Measurements from ENCODE around the gene TNFRSF18.

TNFRSF18 gene

DNA sequence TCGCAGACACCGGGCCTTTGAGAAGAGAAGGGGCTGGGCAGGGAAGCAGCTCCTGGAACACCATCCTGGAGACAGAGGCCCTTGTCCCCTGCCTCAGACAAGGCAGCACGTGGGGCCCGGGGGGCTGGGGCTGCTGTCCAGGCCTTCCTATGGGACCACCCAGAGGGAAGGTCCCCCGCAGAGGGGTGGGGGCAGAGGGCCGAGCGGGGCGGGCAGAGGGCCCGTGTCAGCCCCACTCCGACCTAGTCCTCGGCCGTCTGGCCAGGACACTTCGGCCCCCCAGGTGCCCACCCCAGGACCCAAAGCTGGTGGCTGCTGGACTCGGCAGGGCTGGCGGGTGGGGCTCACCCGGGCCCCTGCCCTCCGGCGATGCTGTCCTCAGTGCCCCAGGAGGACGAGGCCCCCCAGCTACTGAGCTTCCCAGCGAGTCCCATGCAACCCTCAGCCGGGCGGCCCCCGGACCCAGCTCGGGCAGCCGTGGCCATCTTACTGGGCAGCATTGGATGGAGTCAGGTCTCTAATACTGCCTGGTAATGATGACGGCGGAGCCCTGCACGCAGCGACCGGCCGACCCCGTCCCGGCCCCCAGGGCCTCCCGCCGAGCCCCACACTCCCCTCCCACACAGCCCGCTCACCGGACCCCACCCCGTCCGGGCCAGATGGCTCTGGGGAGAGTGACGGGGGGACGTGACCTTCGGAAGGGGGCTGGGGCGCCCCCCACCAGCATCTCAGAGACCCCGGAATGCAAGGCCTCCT lies 39.6 kb downstream of the TNFRSF18 start:
- DNase-seq (no peak), ATAC-seq (no peak)

DNA sequence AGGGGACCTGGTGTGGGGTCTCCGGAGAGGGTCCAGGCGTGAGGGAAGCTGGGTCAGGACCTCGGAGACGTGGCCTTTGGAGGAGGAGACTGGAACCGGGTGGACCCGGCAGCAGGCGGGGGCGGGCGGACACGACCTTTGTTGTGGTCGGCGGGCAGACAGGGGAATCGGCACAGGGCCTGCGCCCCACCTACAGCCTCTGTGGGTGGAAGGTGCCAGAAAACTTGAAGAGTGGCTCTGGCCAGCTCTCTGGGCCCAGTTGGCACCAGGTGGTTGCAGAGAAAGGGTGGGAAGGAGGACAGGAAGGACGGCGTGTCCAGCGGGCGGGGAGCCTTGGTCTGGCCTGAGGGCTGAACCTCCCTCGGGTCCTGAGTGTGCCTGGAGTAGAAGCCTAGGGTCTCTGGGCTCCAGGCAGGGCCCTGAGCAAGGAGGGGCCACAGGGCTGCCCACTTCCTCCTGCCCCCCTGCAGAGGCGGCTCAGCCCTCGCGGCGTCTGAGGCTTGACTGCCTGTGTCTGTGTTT lies 40.4 kb downstream of the TNFRSF18 start:
- ATAC-seq (no peak), DNase-seq (no peak)

DNA sequence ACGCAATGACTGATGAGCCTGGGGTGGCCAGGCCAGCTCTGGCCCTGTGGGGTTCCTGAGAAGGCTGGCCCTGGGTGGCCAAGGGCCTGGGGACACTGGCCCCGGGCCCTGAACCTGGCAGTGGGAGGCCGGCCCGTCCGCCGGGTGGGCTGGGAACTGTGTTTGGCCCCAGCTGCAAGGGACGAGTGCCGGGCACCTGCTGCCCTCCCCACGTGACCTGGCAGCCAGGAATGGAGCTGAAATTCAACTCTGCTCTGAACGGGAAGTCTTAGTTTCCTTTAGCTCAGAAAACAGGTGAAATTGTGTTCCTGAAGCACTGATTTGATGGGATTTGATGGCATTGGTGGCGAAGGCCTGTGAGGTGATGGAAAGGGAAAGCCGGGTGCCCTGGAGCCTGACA lies 40.9 kb downstream of the TNFRSF18 start:
- no peak for ATAC-seq
- DNase-seq, result no peak

GRCh38 chr1:1164701-1165451 lies 41.5 kb downstream of the TNFRSF18 start:
- DNase-seq (no peak), ATAC-seq (no peak)

DNA sequence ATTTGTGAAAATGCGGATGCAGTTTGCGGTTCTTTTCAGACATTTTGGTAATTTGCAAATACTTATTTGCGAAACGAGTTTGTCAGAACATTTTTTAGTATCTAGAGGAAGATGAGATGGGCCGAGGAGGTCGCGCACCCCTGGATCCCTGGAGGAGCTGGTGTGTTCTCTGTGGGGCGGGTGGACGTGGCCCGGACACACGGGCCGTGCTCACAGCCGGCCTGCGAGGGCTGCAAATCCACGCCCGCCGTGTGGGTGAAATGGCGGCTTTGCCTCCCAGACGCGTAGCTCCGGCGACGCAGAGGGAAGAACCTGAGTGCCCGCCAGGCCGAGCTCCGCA lies 42.1 kb downstream of the TNFRSF18 start:
- no peak for ATAC-seq
- no peak for DNase-seq

- ATAC-seq (no peak), DNase-seq (no peak)
Measured at GRCh38 chr1:1163538-1164070, 42.8 kb downstream of the TNFRSF18 start.

DNA sequence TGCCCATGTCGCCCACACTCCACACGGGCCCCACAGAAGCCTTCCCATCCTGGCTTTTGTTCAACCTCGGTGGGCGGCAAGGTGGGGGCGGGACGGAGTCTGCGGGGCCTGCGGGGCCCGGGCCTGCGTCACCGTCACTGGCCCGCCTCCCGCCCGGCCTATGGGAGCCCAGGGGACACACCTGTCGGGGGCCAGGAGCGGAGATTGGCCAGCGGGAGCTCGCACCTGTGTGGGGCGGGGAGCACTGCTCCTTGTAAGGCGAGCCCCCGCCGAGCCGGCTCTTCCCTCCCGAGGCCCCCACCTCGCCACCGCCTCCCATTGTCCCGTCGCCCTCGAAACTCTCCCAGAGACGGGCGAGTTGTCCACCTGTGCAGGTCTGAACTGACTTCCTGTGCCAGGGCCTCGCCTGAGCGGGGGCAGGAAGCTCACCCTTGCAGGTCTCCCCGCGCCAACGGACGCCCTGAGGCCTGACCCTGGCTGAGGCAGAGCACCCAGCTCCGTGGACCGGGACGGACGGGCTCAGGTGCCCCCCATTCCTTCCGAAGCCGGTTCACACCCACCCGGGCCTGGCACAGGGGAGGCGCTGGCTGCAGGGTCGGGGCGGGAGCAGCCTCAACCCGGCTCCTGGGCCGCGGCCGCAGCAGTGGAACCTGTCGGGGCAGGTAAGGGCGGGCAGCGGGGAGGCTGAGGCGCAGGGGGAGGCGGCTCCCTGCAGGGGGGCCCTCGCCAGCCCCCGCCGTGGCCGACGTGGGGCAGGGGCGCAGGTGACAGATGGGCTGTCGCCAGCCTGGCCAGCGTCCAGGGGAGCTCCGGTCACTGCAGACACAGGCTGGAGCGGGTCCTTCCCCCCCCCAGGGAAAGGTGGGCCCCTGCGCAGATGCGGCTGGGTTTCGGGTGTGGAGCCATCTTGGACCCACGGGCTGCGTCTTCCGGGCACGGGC lies 43.5 kb downstream of the TNFRSF18 start:
- no peak for DNase-seq
- no peak for ATAC-seq

GRCh38 chr1:1161683-1162079 lies 44.7 kb downstream of the TNFRSF18 start:
- no peak for ATAC-seq
- no peak for DNase-seq

DNA sequence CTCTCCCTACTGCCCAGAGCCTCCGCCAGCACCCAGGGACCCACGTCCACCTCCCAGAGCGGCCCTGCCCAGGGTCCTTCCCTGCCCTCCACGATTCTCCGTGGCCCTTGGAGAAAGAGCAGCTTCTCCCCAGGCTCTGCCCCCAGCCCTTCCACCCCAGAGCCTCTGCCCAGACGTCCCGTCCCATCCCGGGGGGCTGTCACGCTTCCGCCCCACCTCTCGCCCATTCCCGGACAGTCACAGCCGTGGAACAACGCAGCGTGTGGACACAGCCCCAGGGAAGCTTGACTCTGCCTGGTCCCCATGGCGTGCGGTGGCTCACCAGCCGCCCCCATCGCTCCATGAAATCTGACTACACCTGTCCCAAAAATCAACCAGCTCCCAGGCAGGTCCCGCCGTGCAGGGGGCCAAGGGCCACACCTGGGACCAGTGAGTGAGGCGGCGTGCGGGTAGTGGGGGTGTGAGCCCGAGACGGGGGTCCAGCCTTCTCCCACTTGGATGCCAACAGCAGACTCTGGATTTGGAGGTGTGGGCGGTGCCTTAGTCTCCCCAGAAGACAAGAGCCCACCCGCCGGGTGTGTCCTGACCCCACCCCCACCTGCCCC lies 45.2 kb downstream of the TNFRSF18 start:
- ATAC-seq (no peak), DNase-seq (no peak)

GRCh38 chr1:1160281-1160930 lies 46.0 kb downstream of the TNFRSF18 start:
- no peak for ATAC-seq
- no peak for DNase-seq

DNA sequence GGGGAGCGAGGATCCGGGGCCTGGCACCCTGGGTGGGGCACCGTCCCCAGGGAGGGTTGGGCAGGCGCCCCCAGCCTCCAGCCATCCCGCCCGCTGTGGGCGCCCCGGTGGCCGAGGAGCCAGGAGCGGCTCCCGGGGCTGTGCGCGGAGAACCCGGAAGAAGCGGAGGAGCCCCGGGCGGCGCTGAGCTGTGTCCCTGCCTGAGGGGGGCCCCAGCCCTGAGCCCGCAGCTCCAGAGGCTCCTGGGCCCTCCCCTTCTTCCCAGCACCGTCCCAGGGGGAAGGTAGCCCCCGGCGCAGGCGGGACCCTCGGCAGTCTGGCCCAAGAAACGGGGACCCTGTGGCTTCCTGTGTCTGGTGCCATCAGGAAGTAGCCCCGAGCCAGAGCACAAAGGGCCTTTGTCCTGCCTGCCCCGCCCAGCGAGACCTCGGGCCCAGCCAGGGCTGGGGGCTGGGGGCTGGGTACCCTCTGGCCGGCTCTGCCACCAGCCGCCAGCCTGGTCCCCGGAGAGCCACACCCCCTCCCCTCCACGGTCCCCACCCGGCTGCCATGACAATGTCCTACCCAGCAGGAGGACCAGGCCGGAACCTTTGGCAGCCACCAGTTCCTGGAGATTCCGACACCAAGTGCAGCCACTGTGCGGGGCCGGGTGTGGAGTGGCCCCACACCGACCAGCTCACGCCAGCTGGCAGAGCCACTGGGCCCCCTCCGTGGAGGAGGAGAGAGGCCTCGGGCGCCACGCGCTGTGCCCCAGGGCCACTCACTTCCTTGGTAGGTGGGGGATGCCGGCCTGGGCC lies 48.3 kb downstream of the TNFRSF18 start:
- peak; percentile 42 for DNase-seq
- ATAC-seq, result peak; percentile 30

DNA sequence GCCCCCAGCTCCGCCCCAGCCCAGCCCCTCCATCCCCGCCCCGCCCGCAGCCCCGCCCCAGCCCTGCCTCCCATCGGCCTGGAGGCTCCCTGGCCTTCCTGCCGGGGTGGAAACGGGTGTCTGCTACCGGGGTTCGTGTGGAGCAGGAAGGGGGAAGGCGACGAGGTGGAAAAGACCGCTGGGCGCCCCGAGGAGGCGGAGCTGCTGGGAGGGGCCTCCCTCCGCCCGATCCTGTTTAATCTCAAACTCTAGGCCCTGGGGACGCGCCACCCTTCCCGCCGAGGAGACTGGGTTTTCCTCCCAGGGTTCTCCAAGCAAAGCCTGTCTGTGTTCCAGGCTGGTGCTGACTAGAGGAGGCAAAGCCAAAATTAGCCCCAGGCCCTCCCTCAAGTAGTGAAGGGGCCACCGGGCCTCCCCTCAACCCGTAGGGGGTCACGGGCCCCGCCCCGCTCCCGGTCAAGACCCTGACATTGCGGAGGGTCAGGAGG lies 48.9 kb downstream of the TNFRSF18 start:
- DNase-seq (peak; percentile 77), ATAC-seq (peak; percentile 88)

DNA sequence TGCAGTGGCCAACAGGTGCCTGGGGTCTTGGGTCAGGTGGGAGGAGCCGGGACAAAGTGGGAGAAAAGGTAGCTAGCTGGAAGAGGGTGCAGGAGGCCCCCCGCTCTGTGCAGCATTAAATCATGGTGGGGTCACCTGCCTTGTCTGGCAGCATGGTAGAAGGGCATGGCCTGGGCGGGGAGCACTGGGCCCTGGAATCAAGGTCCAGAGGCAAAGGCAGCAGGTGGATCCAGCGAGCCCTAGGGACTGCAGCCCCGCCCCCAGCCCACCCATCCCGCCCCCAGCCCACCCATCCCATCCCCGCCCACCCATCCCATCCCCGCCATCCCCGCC lies 49.4 kb downstream of the TNFRSF18 start:
- DNase-seq (no peak), ATAC-seq (no peak)

DNA sequence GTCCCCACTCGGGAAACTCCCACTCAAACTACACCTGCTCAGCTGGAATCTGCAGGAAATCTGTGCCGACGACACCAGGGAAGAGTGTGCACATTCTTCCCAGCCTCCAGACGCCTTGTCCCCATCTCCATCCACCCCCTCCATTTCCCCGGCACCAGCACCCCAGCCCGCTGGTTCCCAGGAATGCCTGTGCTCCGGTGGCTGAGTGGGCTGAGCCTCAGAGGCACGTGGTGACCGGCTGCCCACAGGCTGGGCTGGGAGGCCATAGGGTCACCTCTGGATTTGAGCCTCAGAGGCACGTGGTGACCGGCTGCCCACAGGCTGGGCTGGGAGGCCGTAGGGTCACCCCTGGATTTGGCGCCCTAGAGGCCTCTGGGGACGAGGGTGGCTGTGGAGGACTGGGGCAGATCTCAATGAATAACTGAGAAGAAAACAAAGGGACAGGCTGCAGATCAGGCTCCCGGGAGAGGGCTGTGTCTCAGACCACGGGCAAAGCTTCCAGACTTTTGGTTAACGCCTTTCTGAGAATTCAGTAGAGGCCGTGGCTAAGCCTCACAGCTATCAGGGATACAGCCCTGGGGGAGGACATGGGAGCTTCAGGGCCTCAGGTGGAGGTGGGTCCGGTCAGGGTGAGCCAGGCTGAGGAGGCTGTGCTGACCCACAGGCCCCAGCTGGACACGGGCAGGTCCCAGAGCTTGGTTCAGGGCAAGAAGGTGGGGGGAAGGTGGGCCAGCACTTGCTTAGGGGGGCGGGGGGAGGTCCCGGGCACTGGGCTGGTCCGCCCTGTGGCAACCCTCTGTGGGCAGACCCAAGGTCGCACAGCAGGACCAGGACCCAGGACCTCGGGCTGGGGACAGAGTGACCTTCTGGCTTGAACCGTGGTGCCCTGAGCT lies 50.0 kb downstream of the TNFRSF18 start:
- DNase-seq, result no peak
- ATAC-seq, result no peak

GRCh38 chr1:1155258-1155657 lies 51.1 kb downstream of the TNFRSF18 start:
- DNase-seq, result no peak
- ATAC-seq, result no peak

DNA sequence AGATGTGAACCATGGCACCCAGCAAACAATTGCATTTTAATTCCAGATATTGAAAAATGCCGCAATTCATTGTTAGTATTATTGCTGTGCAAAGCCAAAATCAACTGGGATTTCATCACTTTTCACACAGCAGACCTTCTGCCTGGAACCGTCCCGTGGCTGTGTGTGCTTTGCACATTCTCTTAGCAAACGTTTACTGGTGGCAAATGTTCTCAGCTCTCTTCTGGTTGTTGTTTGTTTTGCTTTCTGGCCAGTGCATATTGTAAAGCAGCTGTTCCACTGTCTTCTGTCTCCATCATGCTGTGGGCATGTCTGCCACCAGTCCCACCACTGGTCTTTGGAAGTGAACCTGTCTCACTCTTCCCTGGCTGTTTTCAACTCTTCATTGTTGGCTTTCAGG lies 52.5 kb downstream of the TNFRSF18 start:
- DNase-seq, result no peak
- ATAC-seq, result no peak

Measured in stimulated activated naive CD8-positive, alpha-beta T cell treated with anti-CD3 and anti-CD28 coated beads, Interleukin-15, Interleukin-2, amounts not matched to agents 100 U/mL and 50 U/mL, for 24 hours (primary cell).